Measurements from ENCODE around the gene CHGA.

DNA sequence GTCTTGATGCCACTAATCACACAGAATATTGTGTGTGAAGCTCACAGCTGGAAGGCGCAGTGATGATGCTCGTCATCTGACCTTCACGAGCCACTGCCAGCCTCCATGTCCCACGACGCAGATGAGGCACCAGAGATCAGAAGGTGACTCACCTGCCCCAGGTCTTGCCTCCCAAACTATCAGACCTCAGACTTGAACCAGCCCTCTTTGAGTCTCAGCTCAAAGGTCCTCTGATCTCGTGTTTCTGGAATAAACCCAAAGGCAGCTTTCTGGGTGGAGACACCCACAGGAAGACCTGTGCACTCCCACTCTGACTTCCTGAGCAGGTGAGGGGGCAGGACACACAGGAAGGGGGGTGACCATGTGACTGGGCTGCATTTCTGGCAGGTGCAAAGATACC lies 19.6 kb upstream of the CHGA start:
- TF ChIP-seq, protein P1, sequence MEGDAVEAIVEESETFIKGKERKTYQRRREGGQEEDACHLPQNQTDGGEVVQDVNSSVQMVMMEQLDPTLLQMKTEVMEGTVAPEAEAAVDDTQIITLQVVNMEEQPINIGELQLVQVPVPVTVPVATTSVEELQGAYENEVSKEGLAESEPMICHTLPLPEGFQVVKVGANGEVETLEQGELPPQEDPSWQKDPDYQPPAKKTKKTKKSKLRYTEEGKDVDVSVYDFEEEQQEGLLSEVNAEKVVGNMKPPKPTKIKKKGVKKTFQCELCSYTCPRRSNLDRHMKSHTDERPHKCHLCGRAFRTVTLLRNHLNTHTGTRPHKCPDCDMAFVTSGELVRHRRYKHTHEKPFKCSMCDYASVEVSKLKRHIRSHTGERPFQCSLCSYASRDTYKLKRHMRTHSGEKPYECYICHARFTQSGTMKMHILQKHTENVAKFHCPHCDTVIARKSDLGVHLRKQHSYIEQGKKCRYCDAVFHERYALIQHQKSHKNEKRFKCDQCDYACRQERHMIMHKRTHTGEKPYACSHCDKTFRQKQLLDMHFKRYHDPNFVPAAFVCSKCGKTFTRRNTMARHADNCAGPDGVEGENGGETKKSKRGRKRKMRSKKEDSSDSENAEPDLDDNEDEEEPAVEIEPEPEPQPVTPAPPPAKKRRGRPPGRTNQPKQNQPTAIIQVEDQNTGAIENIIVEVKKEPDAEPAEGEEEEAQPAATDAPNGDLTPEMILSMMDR (IDR thresholded peaks at IDR 0.05): no peak
- no peak for TF ChIP-seq POLR2A (IDR thresholded peaks at IDR 0.05)

Measured in Peyer's patch (tissue), 4 donors.